Trophoblast cell (in vitro differentiated cells and primary cell): ENCODE results near the gene RAB3GAP1.

Source experiments
- DNase-seq, 2 donors: peaks; one replicate each; pipeline ENCODE4 v3.0.0-alpha.2; 2016
- H2AFZ ChIP-seq: 2 replicates; pipeline ENCODE4 v1.6.1; 2013; ENCODE audit warnings: low read length, moderate library complexity, mild to moderate bottlenecking; ENCODE audit not compliant: insufficient read depth, poor library complexity
- H2AK5ac ChIP-seq: 2 replicates; pipeline ENCODE4 v1.6.1; 2013; ENCODE audit warnings: mild to moderate bottlenecking, low read length
- H2BK120ac ChIP-seq: 2 replicates; pipeline ENCODE4 v1.6.1; 2013; ENCODE audit warnings: low read length, mild to moderate bottlenecking, moderate library complexity; ENCODE audit not compliant: insufficient read depth, poor library complexity
- H2BK12ac ChIP-seq: 2 replicates; pipeline ENCODE4 v1.6.1; 2013; ENCODE audit warnings: mild to moderate bottlenecking, low read length, moderate library complexity
- H2BK5ac ChIP-seq: 2 replicates; pipeline ENCODE4 v1.6.1; 2013; ENCODE audit warnings: low read length, low read depth, moderate library complexity, mild to moderate bottlenecking; ENCODE audit not compliant: poor library complexity
- H3K14ac ChIP-seq: 2 replicates; pipeline ENCODE4 v1.6.1; 2013; ENCODE audit warnings: mild to moderate bottlenecking, low read length
- H3K18ac ChIP-seq: 2 replicates; pipeline ENCODE4 v1.6.1; 2013; ENCODE audit warnings: mild to moderate bottlenecking, low read length
- H3K23ac ChIP-seq: 2 replicates; pipeline ENCODE4 v1.6.1; 2013; ENCODE audit warnings: low read length
- H3K27ac ChIP-seq: 2 replicates; pipeline ENCODE4 v1.5.1; 2013; ENCODE audit warnings: low read depth, mild to moderate bottlenecking, inconsistent platforms, low read length, moderate library complexity
- H3K27me3 ChIP-seq: 2 replicates; pipeline ENCODE4 v1.6.1; 2013; ENCODE audit warnings: inconsistent platforms, mild to moderate bottlenecking, low read length, moderate library complexity; ENCODE audit not compliant: insufficient read depth
- H3K36me3 ChIP-seq, 2 experiments: 1 replicate in 1 of 2; 2 replicates in 1 of 2; pipeline ENCODE4 v1.6.1; 2013; ENCODE audit warnings: low read length in 2 of 2, mild to moderate bottlenecking in 2 of 2, moderate library complexity in 1 of 2; ENCODE audit not compliant: insufficient read depth in 2 of 2, control insufficient read depth in 1 of 2
- H3K4ac ChIP-seq: 2 replicates; pipeline ENCODE4 v1.6.1; 2013; ENCODE audit warnings: low read depth, mild to moderate bottlenecking, low read length, moderate library complexity
- H3K4me1 ChIP-seq, 2 experiments: 1 replicate in 1 of 2; 2 replicates in 1 of 2; pipeline ENCODE4 v1.6.1; 2013; ENCODE audit warnings: low read length in 2 of 2, mild to moderate bottlenecking in 2 of 2, moderate library complexity in 1 of 2; ENCODE audit not compliant: insufficient read depth in 2 of 2, control insufficient read depth in 1 of 2
- H3K4me2 ChIP-seq: 2 replicates; pipeline ENCODE4 v1.6.1; 2013; ENCODE audit warnings: inconsistent platforms, mild to moderate bottlenecking, low read length, moderate library complexity
- H3K4me3 ChIP-seq: 2 replicates; pipeline ENCODE4 v1.5.1; 2013; ENCODE audit warnings: mild to moderate bottlenecking, low read depth, low read length, inconsistent platforms
- H3K79me1 ChIP-seq: one replicate; pipeline ENCODE4 v1.6.1; 2013; ENCODE audit warnings: low read length
- H3K79me2 ChIP-seq: 2 replicates; pipeline ENCODE4 v1.6.1; 2013; ENCODE audit warnings: low read length, mild to moderate bottlenecking; ENCODE audit not compliant: control insufficient read depth, insufficient read depth, poor library complexity
- H3K9ac ChIP-seq: 2 replicates; pipeline ENCODE4 v1.6.1; 2013; ENCODE audit warnings: mild to moderate bottlenecking, low read length
- H3K9me3 ChIP-seq: 2 replicates; pipeline ENCODE4 v1.6.1; 2013; ENCODE audit warnings: low read depth, mild to moderate bottlenecking, control low read depth, inconsistent platforms, low read length; ENCODE audit not compliant: insufficient read depth
- H4K12ac ChIP-seq: 2 replicates; pipeline ENCODE4 v1.6.1; 2013; ENCODE audit warnings: low read depth, mild to moderate bottlenecking, low read length, moderate library complexity
- H4K8ac ChIP-seq: 2 replicates; pipeline ENCODE4 v1.6.1; 2013; ENCODE audit warnings: low read depth, mild to moderate bottlenecking, low read length, moderate library complexity
- H4K91ac ChIP-seq: one replicate; pipeline ENCODE4 v1.6.1; 2013; ENCODE audit warnings: low read depth, mild to moderate bottlenecking, low read length, moderate library complexity
- WGBS: extraction: QIAGEN DNeasy Blood & Tissue Kit; methylation state at CpG from one replicate; pipeline ENCODE4 v1.1.7; 2013; ENCODE audit warnings: missing lambda C conversion rate; ENCODE audit not compliant: insufficient read length, insufficient coverage; ENCODE audit errors: extremely low coverage; 5-methylcytosine and 5-hydroxymethylcytosine counted together

The RAB3GAP1 gene

GRCh38 chr2:135187270-135187669, 135.2 kb downstream of the RAB3GAP1 start:
- Histone ChIP-seq H3K4me2 (no peak overlapping the region), H3K79me1 (no peaks in the 10 kb centered on the region), H3K9ac (no peak overlapping the region), H4K8ac (no peak overlapping the region), H2BK120ac (no peak overlapping the region), H2AK5ac (no peak overlapping the region), H3K14ac (no peak overlapping the region), H3K18ac (no peak overlapping the region), H2BK5ac (no peak overlapping the region), H3K4me3 (no peak overlapping the region), H4K91ac (no peak overlapping the region), H3K36me3 (peaks cover 0 to 2% of the 10 kb centered on the region in 2 experiments), H3K27me3 (no peaks in the 10 kb centered on the region), H3K27ac (no peak overlapping the region), H3K23ac (no peak overlapping the region), H3K79me2 (no peaks in the 10 kb centered on the region), H2BK12ac (no peak overlapping the region), H2AFZ (no peak overlapping the region), H3K9me3 (no peaks in the 10 kb centered on the region), H3K4me1 (no peaks in the 10 kb centered on the region), H3K4ac (no peak overlapping the region), H4K12ac (no peak overlapping the region)
- DNase-seq: no peak
- no CpG with 5 or more reads among the region's 3 CpGs for WGBS

DNA sequence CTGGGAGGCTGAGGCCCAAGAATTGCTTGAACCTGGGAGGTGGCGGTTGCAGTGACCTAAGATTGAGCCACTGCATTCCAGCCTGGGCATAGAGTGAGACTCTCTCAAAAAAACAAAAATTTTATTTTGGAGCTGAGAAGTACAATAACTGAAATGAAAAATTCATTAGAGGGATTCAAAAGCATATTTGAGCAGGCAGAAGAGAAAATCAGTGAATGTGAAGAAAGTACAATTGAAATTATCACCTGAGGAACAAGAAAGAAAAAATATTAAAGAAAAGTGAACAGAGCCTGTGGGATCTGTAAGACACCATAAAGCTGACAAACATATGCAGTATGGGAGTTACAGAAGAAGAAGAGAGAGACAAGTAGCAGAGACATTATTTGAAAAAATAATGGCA, 137.1 kb downstream of the RAB3GAP1 start:
- H2AFZ ChIP-seq: no peak overlapping the region
- no peak overlapping the region for H2AK5ac ChIP-seq
- no peak overlapping the region for H3K18ac ChIP-seq
- no peaks in the 10 kb centered on the region for H3K9me3 ChIP-seq
- DNase-seq: no peak
- H2BK5ac ChIP-seq: no peak overlapping the region
- H4K12ac ChIP-seq: no peak overlapping the region
- no peak overlapping the region for H3K9ac ChIP-seq
- no peak overlapping the region for H2BK120ac ChIP-seq
- no peaks in the 10 kb centered on the region for H3K79me2 ChIP-seq
- no peak overlapping the region for H3K4me3 ChIP-seq
- no peak overlapping the region for H2BK12ac ChIP-seq
- H4K91ac ChIP-seq: no peak overlapping the region
- no peak overlapping the region for H4K8ac ChIP-seq
- H3K79me1 ChIP-seq: no peaks in the 10 kb centered on the region
- H3K27ac ChIP-seq: no peak overlapping the region
- no peak overlapping the region for H3K4ac ChIP-seq
- no peaks in the 10 kb centered on the region for H3K27me3 ChIP-seq
- peaks cover 0 to 2% of the 10 kb centered on the region in 2 experiments for H3K36me3 ChIP-seq
- WGBS: no CpG with 5 or more reads among the region's 1 CpG
- no peak overlapping the region for H3K23ac ChIP-seq
- H3K4me2 ChIP-seq: no peak overlapping the region
- H3K14ac ChIP-seq: no peak overlapping the region
- no peaks in the 10 kb centered on the region for H3K4me1 ChIP-seq

DNA sequence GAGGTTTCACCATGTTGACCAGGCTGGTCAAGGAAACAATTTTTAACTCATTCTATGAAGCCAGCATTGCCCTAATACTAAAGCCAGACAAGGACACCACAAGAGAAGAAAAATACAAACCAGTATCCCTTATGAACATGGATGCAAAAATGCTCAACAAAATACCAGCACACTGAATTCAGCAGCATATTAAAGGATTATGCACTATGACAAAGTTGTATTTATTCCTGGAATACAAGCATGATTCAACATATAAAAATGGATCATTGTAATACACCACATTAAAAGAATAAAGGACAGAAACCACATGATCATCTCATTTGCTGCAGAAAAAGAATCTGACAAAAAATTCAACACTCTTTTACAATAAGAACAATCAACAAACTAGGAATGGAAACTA, 138.7 kb downstream of the RAB3GAP1 start:
- H3K14ac ChIP-seq: no peak overlapping the region
- H3K4me3 ChIP-seq: no peak overlapping the region
- no peaks in the 10 kb centered on the region for H3K79me1 ChIP-seq
- H2AK5ac ChIP-seq: no peak overlapping the region
- H3K4me1 ChIP-seq: no peaks in the 10 kb centered on the region
- H3K9ac ChIP-seq: no peak overlapping the region
- no peak overlapping the region for H2BK5ac ChIP-seq
- H3K23ac ChIP-seq: no peak overlapping the region
- H3K36me3 ChIP-seq: peaks cover 0 to 2% of the 10 kb centered on the region in 2 experiments
- no peak overlapping the region for H4K12ac ChIP-seq
- no peak overlapping the region for H3K27ac ChIP-seq
- H3K79me2 ChIP-seq: no peaks in the 10 kb centered on the region
- no peaks in the 10 kb centered on the region for H3K27me3 ChIP-seq
- no peak overlapping the region for H3K4me2 ChIP-seq
- H4K8ac ChIP-seq: no peak overlapping the region
- no peaks in the 10 kb centered on the region for H3K9me3 ChIP-seq
- no peak overlapping the region for H2AFZ ChIP-seq
- H2BK12ac ChIP-seq: no peak overlapping the region
- DNase-seq: no peak
- no peak overlapping the region for H4K91ac ChIP-seq
- H2BK120ac ChIP-seq: no peak overlapping the region
- H3K18ac ChIP-seq: no peak overlapping the region
- no peak overlapping the region for H3K4ac ChIP-seq

- Histone ChIP-seq H2BK120ac (no peak overlapping the region), H3K9ac (no peak overlapping the region), H4K8ac (no peak overlapping the region), H3K79me1 (no peaks in the 10 kb centered on the region), H2AK5ac (no peak overlapping the region), H3K18ac (no peak overlapping the region), H4K91ac (no peak overlapping the region), H3K4ac (no peak overlapping the region), H3K27me3 (no peaks in the 10 kb centered on the region), H3K9me3 (no peaks in the 10 kb centered on the region), H3K4me1 (no peaks in the 10 kb centered on the region), H3K36me3 (no peaks in the 10 kb centered on the region), H4K12ac (no peak overlapping the region), H3K27ac (no peak overlapping the region), H3K4me2 (no peak overlapping the region), H3K23ac (no peak overlapping the region), H3K79me2 (no peaks in the 10 kb centered on the region), H2AFZ (no peak overlapping the region), H3K4me3 (no peak overlapping the region), H2BK12ac (no peak overlapping the region), H3K14ac (no peak overlapping the region), H2BK5ac (no peak overlapping the region)
- WGBS: no CpG with 5 or more reads among the region's 3 CpGs
- DNase-seq: no peak
Measured at GRCh38 chr2:135198481-135198880, 146.4 kb downstream of the RAB3GAP1 start.

DNA sequence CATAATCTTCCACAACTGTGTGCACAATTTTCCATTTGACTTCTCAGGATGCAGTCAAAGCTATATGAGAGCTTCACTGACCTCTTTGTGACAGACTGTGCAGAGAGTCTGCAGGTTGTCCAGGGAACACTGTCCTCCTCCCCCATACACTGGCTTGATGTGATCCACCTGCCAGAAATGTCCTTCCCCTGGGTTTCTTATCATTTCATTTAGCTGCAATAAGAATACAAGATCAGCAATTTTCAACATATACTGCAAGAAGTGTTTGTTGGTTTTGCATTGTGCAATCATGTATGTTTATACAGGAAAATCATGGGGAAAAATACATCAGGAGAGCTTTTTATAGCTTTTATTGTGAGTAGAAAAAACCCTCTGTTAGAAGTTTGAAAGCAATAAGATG, 150.7 kb downstream of the RAB3GAP1 start:
- H3K79me2 ChIP-seq: no peaks in the 10 kb centered on the region
- H3K27me3 ChIP-seq: no peaks in the 10 kb centered on the region
- H3K4ac ChIP-seq: no peak overlapping the region
- H3K36me3 ChIP-seq: no peaks in the 10 kb centered on the region
- DNase-seq: no peak
- no peak overlapping the region for H2BK120ac ChIP-seq
- H4K12ac ChIP-seq: no peak overlapping the region
- H3K4me1 ChIP-seq: no peaks in the 10 kb centered on the region
- H3K4me3 ChIP-seq: no peak overlapping the region
- no peak overlapping the region for H2BK5ac ChIP-seq
- H4K8ac ChIP-seq: no peak overlapping the region
- H3K23ac ChIP-seq: no peak overlapping the region
- H3K9me3 ChIP-seq: no peaks in the 10 kb centered on the region
- no peak overlapping the region for H3K4me2 ChIP-seq
- no peak overlapping the region for H2AFZ ChIP-seq
- H4K91ac ChIP-seq: no peak overlapping the region
- no peak overlapping the region for H2BK12ac ChIP-seq
- no peak overlapping the region for H3K14ac ChIP-seq
- no peak overlapping the region for H2AK5ac ChIP-seq
- no peak overlapping the region for H3K27ac ChIP-seq
- H3K18ac ChIP-seq: no peak overlapping the region
- no peaks in the 10 kb centered on the region for H3K79me1 ChIP-seq
- H3K9ac ChIP-seq: no peak overlapping the region
